ENCODE measurements around the gene GFOD1.
A peak's percentile ranks its signal among the peaks of the same experiment; 100 is the strongest.
"Not testable (repeated sequence)": the region's sequence is repeated elsewhere in the genome, so short reads cannot be mapped to it uniquely, and the experiment has no call there.

The GFOD1 gene

DNA sequence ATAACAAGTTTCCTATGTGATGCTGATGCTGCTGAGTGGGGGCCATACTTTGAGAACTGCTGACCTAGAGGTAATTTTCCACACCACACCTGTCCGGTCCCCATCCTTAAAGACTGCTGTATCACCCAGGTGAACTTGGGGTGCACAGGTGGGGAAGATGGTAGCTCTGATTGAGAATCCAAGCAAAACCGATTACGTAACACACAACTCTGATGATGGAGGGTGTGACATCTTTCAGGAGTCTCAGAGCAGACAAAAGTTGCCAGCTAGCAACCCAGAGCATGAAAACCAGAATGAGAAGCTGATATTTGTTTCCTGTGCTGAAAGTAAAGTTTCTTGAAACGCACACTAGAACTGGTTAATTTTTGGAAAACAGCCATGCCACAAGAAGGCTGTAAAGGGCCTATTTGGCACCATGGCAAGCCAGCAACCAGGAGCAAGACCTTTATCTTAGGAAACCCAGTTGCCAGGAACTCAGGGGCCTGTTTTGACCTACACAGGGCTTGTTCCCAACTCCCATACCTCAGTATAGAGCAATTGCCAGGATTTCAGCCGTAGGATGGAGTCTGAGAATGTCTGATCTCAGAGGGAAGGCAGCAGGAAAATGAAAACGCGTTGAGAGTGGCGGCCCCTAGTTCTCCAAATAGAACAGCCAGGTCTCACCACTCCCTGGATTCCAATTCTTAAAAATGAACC is 137.4 kb downstream of the GFOD1 start:
- FAIRE-seq, result no peak

DNA sequence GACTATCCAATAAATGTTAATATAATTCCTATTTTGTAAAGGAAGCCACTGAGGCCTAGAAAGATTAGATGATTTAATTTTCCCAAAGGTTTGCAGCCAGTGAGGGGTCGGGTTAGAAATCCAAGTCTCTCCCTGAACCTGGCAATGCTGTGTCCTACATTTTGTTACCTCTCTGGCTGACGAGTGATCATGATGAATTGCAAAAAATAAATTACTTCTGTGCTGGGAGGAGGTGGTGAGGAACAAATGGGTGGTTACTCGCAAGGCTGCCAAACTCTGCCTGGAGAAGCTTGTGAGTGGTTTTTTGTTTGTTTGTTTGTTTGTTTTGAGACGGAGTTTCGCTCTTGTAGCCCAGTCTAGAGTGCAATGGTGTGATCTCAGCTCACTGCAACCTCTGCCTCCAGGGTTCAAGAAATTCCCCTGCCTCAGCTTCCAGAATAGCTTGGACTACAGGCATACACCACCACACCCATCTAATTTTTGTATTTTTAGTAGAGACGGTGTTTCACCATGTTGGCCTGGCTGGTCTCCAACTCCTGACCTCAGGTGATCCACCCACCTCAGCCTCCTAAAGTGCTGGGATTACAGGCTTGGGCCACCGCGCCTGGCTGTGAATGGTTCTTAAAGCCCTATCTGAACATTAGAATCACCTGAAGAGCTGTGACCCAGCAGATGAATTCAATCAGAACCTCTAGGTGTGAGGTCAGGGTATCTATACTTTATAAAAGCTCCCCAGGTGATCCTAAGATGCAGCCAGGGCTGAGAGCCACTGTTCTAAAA is 138.9 kb downstream of the GFOD1 start:
- no peak for FAIRE-seq

DNA sequence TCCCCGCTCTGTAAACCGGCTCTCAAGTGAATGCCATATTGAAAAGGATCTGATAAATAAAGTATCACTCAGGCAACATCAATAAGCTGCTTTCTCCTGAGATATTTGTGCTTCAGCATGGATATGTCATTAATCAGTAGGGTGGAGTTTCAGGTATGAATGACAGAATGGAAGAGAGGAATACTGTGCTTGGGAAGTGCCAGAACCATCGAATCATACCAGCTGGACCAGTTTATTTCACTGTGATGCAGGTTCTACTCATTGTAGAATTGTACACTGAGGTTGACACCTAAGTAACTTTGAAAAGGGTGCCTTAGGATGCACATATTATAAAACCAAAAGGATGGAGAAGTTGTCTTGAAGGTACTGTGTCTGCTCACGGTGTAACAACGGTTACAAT is 141.2 kb downstream of the GFOD1 start:
- no peak for FAIRE-seq

DNA sequence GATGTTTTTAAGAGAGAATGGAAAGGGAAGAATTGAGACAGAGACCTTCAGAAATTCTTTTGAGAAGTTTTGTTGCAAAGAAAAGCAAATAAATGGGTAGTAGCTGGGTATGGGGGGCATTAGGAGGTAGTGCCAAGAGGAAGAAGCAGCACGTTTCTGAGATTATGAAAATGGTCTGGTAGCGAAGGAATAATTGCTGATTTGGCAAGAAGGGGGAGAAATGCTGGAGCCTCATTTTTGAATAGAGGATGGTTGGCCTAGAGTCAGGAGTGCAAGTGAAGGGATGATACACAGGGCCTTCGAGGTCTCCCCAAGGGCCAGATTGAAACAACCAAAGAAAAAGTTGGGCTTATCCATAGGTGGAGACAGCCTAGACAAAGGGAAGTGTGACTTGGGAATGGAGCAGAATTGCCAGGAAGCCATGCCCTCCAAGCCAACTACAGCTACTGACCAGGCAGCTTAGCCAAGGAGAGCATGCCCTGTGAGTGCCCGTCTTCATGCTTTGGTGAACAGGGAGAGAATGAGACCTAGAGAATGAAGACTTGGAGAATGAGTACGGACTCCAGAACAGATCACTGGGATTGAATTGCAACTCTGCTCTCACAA is 144.9 kb downstream of the GFOD1 start:
- no peak for FAIRE-seq

DNA sequence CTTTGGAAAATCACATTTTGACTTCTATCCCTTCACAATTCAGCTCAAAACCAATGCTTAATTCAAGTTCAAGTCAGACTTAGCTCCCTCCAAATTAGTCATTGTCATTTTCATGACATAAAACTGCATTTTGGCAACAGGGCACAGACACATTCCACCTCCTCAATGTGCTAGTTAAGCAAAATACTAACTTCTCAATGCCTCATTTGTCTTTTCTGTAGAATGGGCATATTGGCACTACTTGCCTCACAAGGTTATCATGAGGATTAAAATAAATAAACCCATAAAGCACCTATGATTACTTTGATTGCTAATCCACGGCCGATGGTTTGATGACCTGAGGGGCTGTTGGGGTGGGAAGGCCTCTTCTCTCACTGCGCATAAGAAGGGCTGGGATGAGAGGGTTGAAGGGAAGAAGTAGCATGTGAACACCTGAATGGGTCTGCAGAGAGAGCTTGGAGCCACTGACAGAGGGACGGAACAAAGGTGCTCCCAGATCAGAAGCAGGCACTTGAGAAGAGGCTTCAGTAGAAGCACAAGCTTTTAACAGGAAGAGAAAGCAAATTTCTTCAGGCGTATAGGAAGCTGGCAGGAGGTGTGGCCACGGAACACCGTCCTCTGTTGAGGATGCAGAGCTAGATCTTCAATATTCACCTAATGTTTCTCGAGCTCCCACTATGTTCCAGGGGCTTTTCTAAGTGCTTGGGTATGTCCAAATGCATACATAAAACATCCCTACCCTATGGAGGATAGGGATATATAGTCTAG is 147.4 kb downstream of the GFOD1 start:
- no peak for FAIRE-seq

DNA sequence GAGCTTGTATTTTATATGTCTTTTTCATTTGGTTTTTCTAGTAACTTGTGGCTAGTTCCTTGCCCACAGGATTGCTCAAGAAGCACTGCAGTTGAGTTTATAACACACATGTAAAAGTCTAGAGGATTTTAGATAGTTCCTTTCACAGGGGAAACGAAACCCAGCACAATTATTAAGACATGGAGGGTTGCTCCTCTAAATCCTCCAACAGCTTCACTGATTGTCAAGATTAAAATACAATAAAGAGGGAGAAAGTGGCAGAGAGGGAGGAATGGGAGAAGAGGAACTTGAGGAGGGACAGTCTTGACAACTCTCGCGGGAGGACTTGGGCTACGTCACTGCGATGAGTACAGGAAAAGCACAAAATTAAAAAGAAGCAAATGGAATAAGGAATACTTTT is 149.4 kb downstream of the GFOD1 start:
- FAIRE-seq, result no peak

DNA sequence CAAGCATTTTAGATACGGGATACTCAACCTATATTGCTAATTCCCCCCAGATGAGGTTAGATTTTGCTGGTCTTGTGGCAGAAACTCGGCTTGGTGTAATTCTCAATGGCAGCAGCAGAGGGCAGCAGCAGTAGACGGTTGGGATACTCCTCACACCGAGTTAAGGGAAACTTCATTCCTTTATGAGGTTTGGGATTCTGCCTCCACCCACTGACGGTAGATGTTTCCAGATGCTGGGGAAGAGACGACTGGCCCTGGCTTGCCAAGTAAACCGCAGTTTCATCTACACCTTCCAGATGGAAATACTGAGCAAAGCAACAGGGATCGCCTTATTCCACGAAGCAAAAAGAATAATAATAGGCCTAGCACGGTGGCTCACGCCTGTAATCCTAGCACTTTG is 150.8 kb downstream of the GFOD1 start:
- FAIRE-seq, result peak; percentile 65

DNA sequence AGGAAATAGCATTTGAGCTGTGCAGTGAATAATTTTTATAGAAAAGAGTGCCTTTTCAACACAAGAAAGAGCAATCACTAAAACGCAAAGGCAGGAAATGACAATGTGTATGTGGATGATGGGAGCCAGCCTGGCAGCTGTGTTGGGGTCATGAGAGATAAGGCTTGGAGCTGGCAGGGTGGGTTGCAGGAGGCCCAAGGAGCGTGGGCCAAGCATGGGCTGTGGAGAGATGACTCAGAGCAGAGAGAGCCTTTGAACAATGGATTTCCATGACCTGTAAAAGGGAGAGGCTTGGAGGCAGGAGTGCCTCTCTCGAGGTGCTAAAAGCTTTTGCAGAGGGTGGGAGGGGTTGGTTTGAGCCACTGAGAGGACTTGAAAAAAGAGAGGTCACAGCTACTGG is 152.4 kb downstream of the GFOD1 start:
- FAIRE-seq, result no peak

DNA sequence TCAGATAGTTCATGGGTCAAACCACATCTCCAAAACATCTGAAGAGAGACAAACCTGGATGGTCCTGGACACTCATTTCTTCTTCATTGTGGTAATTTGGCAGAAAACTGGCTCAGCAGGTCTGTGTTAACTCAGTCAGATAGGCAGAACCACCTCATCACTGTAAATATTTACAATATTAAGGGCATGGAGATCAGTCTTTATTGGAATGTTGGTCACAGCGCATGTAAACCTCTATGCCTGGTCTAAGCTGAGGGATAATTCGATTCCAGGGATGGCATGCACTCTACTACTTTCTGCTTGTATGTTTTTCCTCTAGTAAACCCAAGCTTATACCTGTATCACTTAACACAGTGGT is 155.1 kb downstream of the GFOD1 start:
- no peak for FAIRE-seq

DNA sequence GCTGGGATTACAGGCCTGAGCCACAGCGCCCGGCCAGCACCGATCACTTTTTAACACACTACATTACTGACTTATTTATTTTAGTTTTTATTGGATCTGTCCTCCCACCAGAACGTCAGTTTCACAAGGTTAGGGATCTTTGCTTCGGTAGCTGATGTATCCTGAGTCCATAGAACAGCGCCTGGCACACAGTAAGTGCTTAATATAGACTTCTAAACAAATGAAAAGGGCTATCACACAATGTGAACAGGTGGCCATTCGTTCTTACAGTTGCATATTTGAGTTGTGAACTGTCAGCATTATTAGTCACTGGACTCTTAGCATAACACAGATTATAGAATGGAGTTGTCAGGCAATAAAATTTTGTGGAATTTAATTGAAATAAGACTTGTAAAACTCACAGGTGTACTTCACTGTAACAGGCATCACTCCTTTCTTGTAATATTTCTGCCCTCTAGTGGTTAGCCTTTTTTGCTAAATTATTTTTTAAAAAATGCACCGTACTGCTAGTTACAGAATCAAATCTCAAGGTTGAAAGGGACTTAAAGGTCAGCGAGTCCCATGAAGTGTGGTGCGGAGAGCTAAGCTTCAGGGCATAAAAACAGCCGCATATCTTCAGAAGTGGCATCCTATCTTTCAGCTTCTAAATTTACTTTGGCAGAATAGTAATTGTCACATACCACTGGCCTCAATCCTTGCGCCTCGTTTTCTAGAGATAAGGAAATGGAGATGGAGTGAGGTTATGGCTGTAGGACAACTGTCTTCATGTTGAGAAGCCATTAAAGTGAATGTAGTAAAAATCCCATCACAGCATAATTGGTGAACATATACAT is 155.7 kb downstream of the GFOD1 start:
- FAIRE-seq, result no peak

DNA sequence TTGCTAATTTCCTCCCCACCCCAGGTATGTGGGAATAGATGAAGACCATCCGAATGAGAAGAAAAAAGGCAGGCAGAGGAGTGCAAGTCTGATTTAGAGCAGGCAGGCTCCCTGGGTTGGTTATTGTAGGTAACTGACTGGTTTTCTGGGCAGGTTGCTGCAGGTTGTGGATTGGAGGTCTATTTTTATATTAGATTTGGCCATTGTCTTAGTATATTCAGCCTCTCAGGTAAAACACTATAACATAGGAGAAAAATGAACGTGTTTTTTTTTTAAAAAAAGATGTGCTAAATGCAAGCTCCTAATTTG is 158.6 kb downstream of the GFOD1 start:
- no peak for FAIRE-seq

DNA sequence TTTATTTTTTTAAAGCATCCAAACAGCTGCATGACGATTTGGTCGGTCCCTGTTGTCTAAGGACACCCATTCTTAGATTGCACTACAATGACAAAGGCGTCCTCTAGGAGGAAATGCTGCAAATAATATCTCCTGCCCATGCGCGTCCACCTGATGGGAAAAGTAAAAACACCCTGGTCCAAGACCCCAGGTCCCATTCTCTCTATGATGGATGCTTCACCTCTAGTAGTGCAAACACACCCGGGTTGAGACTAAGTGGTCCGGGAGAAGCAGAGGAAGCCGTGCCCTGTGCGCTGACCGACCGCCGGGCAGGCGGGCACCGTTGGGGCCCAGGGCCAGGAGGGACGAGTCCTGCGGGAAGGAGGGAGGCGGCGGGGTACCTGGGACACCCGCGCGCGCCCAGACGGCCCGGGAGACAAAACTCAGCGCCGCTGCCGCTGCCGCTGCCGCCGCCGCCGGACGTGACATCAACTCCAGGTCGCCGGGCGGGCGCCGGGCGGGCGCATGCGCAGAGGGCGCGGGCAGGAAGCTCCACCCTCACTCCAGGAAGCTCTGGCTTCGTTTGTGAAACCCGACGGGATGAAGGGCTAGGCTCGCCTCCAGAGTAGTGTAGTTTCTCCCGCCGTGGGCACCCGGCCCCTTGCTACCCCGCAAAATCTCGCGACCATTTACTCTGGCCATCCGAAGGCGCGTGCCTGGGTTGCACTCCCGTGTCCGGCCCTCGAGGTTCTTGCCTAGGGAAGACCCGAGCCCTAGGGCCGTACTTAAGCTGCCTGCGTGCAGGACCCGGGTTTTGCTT is 159.1 kb downstream of the GFOD1 start, which contains the start of gene TBC1D7:
Gene TBC1D7 (minus strand): TSS at position 462 of the 799 bp plus-strand sequence. CDS start 1,639 bp downstream, outside the sequence.
- FAIRE-seq, result no peak

DNA sequence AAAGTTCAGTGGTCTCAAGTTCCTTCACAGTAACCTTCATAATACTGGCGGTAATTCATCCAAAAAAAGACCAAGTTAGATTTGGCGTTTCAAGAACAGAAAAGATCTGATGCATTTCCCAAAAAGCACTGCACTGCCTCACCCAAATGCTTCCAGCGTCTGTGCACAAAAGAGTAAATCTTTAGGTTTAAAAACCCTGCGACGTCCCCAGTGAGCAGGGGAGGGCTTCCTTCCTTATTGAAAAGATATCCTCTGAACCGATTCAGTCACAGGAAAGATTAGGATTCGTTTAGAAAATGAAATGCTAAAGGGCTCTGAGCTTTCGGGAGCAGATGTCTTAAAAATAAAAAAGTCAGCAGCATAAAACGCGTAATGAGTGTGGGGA is 159.7 kb downstream of the GFOD1 start:
- no peak for FAIRE-seq

DNA sequence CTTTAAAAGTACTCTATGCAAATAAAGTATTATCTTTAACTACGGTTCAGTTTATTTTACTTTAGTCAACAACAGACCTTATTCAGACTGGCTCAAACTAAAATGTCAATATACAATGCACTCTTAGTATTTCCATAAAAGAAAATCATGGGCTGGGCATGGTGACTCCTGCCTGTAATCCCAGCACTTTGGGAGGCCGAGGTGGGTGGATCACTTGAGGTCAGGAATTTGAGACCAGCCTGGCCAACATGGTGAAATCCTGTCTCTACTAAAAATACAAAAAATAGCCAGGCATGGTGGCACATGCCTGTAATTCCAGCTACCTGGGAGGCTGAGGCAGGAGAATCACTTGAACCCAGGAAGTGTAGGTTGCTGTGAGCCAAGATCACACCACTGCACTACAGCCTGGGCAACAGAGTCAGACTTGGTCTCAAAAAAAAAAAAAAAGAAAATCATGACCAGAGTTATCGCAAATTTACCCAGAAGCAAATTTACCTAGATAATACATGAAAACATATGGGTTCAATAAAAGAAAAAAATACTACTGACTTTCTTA is 161.3 kb downstream of the GFOD1 start:
- not testable (repeated sequence) for FAIRE-seq

DNA sequence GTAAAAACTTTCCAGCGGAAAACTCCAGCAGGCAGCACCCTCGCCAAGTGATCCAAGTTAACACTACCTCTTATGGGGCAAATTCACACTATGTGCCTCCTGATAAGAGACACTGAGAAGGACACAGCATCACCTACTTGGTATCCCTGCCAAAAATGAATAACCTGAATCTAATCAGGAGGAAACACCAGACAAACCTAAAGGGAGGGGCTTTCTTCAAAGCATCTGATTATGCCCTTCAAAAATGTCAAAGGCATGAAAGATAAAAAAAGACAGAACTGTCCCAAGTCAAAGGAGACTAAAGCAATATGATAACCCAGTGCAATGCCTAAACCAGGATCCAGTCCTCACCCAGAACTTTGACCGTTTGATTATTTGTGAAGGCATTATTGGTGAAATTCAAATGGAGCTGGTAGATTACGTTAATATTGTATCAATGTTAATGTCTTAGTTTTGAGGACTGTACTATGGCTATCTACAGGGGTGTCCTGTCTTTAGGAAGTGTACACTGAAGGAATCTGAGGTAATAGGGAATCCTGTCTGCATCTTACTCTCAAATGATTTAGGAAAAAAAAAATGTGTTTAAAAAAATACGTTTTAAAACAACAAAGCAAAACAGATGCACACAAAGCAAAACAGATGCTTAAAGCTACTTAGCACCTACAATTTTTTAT is 167.4 kb downstream of the GFOD1 start:
- FAIRE-seq, result no peak

DNA sequence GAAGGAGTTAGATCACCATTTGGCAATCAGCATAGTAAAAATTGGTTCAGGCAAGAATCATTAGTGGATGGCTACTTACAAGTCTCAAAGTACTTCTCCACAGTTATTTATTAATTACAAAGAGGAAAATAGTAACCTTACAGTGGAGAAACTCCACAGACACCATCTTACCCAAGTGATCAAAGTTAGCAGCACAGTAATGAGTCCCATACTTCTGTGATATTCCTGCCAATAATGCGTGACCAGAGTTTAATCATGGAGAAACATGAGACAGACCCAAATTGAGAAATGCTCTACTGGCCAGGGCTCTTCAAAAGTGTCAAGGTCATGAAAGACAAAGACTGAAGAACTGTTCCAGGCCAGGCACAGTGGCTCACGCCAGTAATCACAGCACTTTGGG is 168.6 kb downstream of the GFOD1 start:
- FAIRE-seq, result no peak

DNA sequence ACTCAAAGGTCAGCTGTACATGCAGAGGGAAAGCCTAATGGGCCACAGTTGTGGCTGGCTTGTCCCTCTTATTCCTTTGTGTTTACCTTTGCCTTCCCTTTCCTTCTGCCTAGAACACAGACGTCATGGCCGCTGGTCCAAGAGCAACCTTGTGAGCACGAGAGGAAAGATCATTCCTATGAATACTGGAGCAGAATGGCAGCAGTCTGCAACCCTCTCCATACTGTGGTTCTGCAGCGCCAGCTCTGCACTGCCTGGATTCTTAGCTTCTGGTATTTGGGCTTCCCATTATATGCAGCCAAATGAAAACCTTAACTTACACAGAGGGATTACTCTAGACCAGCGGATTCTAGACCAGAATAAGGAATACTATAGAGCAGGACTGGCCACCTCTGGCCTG is 171.5 kb downstream of the GFOD1 start:
- FAIRE-seq, result no peak

DNA sequence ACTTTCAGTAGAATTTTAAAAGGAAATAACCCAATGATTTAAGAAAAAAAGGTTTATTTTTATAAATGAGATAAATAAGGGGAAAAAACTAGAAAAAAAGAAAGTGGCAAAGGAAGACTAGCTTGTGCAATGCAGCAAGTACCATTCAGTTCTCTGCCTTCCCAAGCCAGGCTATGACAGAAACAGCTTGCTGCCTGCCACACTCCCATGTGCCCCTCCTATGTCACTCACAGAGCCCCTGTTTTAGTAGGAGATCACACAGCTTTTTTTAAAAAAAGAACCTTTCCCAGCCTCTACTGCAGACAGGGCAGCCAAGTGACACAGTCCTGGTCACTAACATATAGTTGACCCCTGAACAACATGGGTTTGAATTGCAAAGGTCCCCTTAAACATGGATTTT is 172.6 kb downstream of the GFOD1 start:
- FAIRE-seq, result no peak

DNA sequence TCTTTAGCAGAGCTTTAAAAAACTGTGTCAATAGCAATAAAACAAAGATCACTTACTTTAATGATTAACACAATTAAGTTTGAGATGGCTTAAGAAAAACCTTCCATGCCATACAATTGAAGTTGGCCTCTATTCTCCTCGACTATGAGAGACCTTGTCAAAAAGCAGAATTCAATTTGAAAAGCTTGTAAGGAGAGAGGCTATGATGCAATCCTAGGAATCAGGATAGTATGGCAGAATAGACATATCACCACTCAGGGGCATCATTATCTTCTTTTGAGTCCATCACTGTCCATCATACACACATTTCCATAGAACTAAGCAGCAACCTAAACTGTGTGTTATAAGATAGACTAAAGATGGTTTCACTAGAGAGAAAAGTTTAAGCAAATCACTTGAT is 176.2 kb downstream of the GFOD1 start:
- no peak for FAIRE-seq

DNA sequence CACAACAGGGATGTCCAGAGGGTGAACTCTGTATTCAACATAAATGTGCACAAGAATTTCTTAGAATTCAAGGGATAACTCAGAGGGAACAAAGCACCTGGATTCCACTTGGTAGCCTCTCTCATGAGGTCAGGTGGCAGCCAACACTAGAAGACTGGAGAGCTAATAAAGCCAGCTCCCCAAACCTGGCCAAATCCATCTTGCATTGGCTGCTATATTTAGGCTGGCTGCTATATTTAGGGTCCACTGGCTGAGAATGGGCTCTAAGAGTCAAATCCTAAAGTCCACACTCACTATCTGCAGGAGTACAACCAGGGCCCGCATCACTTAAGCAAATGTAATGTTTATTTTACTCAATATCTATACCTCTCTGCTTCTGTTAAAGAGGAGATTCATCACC is 179.1 kb downstream of the GFOD1 start:
- no peak for FAIRE-seq

All from endometrium (tissue), 2 donors.